Activated gamma-delta T cell (primary cell): ENCODE results near the gene TAF9B.
A peak's percentile ranks its signal among the peaks of the same experiment; 100 is the strongest.
"Not testable (repeated sequence)": the region's sequence is repeated elsewhere in the genome, so short reads cannot be mapped to it uniquely, and the experiment has no call there.

Source experiments
- DNase-seq: peaks from one replicate; lab custom pipeline; 2025; lab: John Stamatoyannopoulos, UW
- total RNA-seq, 2 donors: gene quantifications; one replicate each; lab custom pipeline; 2026; lab: John Stamatoyannopoulos, UW

Gene TAF9B
- 27.7 to 47.1 reads per million in 2 donors for total RNA-seq

DNA sequence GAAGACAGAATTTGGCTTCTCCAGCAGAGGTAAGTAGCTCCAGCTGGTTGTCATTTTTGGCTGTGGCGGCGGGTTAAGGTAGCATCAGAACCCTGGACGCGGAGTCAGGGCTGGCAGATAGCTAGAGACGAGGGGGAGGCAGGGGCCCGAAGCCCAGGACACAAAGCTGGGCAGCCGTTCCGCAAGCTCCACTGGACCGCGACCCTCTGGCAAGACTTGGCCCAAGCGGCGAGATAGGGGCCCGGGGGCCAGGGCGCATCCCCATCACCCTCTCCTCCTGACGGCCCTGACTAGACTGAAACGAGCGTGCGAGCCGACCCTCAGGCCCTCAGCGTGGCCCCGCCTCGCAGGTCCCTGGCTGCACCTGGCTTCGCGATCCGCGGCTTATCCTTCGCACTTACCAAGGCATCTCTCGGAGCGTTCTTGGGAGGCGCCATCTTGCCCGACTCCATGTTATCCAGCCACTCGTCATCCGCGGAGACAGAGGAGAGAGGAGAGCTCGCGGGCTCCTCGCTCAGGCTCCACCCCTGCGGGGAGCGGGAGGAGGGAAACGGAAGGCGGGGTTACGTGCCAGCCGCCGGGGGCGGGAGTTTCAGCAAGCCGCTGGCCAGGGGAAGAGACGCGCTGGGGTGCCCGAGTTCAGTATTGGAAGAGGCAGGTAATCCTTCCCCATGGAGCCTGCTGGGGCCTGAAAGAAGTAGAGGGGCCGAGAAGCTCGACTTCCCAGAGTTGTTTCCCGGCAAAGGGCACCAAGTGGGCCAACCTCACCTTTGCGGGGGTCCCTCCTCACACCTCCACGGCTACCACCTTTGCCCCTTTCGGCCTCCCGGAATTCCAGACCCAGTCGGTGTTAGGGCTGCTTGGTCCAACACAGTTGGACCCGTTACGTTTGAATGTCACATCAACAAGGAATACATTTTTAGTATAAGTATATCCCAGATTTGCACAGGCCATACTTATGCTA is at the start of gene TAF9B:
TAF9B (minus strand) TSS at position 491 of the 964 bp plus-strand sequence; CDS start at position 452, 39 bp downstream.
- peak; percentile 54 for DNase-seq

DNA sequence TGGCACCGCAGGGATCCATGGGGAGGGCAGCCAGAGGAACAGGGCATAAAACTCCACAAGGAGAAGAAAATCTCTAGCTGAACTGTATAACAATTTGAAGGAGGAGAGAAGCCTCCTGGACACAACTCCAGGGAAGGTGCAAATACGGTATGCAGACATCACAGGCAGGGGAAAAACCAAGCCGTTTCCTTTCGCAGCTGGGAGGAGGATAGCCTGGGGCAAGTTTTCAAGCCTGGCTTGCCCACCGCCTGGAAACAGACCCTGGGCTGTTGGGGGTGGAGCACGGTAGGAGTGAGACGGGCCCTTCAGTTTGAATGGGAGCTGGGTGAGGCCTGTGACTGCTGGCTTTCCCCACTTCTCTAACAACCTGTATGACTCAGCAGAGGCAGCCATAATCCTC is 43.4 kb upstream of the TAF9B start:
- DNase-seq, result no peak

- no peak for DNase-seq
Observed at GRCh38 chrX:78181307-78181706, 41.9 kb upstream of the TAF9B start.

DNA sequence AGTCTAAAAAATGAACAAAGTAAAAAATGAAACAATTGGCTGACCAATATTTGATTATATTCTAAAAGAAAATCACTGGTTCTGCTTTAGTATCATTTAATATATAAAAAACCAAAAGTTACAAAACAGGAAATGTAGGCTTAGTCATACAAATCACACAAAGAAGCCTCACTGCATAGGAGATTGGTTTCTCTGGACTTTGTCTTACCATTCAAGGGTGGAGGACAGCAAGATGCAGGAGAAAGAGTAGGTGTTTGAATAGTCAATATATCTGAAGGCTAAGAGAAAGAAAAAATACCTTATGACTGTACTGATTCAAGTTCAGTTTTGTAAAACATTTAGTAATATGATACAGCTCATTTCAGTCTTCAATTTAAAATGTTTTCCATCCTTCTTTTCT is 28.6 kb upstream of the TAF9B start:
- no peak for DNase-seq

- DNase-seq, result no peak
Observed at GRCh38 chrX:78165425-78165824, 26.0 kb upstream of the TAF9B start.

DNA sequence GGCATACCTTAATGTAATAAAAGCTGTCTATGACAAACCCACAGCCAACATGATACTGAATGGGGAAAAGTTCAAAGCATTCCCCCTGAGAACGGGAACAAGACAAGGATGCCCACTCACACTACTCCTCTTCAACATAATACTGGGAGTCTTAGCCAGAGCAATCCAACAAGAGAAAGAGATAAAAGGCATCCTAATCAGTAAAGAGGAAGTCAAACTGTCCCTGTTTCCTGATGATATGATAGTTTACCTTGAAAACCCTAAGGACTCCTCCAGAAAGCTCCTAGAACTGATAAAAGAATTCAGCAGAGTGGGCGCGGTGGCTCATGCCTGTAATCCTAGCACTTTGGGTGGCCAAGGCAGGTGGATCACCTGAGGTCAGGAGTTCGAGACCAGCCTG is 23.7 kb upstream of the TAF9B start:
- not testable (repeated sequence) for DNase-seq

DNA sequence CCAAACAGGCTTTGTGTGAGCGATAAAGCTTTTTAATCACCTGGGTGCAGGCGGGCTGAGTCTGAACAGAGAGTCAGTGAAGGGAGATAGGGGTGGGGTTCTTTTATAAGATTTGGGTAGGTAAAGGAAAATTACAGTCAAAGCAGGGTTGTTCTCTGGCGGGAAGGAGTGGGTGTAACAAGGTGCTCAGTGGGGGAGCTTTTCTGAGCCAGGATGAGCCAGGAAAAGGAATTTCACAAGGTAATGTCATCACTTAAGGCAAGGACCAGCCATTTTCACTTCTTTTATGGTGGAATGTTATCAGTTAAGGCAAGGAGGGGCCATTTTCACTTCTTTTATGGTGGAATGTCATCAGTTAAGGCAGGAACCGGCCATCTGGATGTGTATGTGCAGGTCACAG is 21.3 kb upstream of the TAF9B start:
- DNase-seq, result not testable (repeated sequence)

- DNase-seq, result not testable (repeated sequence)
Observed at GRCh38 chrX:78157846-78158245, 18.4 kb upstream of the TAF9B start.

DNA sequence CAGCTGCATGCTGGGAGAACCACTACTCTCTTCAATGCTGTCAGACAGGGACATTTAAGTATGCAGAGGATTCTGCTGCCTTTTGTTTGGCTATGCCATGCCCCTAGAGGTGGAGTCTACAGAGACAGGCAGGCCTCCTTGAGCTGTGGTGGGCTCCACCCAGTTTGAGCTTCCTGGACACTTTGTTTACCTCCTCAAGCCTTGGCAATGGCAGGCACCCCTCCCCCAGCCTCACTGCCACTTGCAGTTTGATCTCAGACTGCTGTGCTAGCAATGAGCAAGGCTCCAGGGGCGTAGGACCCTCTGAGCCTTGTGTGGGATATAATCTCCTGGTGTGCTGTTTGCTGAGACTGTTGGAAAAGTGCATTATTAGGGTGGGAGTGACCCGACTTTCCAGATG is 17.9 kb upstream of the TAF9B start:
- DNase-seq, result not testable (repeated sequence)

- not testable (repeated sequence) for DNase-seq
Observed at GRCh38 chrX:78147002-78147540, 7.6 kb upstream of the TAF9B start.

DNA sequence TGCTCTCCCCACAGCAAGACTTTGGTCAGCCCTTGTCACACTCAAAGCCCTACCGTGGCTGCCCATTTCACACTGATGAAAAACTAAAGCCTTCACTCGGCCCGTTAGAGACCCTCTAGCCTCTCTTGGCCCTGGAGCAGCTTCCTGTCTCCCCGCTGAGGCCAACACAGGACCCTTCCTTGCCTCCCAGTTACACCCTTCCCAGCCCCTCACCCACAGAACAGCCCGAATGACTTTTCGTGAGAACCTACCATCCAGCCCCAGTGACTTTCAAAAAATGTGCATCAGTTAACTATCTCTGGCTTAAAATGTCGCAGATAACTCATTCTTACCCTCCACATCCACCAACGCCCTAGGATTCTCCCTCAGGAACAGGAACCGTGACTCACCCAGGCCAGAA is 756 bp upstream of the TAF9B start:
- no peak for DNase-seq

GRCh38 chrX:78133238-78133960 is 6.1 kb downstream of the TAF9B start:
- no peak for DNase-seq

DNA sequence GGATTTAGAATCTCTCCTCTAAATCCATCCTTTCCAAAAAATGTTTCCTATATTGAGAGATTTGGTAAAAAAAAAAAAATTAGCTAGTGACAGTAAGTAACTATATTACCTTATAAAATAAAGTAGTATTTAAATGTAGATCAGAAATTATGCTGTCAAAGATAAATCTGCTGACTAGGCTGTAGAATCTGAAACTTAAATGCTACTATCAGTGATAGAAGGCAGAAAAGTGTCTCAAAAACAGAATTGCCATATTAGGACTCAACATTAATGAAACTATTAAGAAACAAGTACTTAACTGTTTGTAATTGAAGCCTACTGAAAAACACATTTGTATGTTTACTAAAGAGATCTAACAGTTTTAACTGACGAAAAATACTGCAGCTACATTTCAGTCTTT is 8.3 kb downstream of the TAF9B start:
- no peak for DNase-seq

DNA sequence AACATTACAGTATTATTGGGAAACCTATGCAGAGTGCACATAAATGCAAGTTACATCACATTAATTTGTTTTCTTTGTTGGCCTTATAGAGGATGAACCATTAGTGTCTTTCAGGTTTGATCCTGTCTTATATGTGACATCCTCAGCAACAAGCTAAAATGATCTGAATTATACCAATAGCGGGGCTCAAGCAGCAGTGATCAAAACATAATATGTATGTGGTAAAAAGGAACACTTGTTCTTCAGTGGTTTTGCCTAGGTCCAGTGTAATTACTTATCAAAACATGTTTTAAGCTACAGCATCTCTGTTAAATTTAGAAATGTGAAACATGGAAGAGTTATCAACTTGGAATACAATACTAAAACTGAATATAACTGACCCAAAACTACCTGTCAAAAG is 9.1 kb downstream of the TAF9B start:
- DNase-seq, result no peak

DNA sequence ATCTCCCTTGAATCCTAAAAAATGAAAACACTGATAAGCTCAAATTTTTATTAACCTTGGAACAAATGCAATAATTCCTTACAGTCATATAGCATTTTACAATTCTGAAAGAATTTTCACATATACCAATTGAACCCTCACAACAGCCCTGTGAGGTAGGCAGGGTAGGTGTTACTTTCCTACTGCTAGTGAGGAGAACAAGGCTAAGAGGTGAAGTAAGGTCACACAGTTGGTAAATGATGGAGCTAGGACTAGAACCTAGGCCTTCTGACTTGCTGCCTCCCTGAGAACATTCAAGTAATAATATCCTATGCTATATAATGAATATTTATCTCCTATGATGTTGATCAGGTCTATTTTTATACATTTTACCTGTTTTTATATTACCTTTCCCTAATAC is 9.7 kb downstream of the TAF9B start:
- no peak for DNase-seq

DNA sequence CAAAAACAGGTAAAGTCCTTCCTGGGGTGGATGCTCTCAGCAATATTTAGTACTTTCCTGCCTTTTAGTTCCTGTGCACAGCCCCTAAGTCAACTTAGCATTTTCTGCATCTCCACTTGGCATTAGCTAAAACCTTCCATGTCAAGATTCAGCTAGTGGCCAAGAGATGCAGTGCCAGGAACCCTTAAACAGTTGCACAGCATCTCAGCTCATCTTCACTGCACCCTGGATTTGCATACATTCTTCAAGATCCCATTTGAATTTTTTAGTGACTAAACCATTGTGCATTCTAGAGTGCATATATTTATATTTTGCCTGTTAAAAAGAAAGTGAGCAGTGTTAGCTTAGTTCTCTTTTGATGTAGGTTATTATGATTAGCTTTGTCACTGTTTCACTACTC is 13.7 kb downstream of the TAF9B start:
- DNase-seq, result not testable (repeated sequence)

GRCh38 chrX:78125148-78125547 is 14.3 kb downstream of the TAF9B start:
- DNase-seq, result no peak

DNA sequence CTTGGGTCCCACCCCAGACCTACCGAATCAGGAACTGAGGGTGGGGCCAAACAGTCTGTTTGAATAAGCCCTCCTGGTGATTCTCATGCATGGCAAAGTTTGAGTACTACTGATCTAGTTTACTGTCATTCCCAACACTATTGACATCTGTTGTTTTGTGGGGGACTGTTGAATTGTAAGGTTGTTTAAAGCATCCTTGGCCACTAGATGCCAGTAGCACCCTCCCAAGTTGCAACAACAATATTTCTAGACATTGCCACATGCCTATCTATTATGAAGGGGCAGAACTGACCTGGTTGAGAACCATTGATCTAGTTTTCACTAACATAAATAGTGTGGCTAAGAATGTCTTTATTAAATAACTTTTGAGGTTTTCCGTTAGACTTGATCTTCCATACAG is 15.1 kb downstream of the TAF9B start:
- no peak for DNase-seq

DNA sequence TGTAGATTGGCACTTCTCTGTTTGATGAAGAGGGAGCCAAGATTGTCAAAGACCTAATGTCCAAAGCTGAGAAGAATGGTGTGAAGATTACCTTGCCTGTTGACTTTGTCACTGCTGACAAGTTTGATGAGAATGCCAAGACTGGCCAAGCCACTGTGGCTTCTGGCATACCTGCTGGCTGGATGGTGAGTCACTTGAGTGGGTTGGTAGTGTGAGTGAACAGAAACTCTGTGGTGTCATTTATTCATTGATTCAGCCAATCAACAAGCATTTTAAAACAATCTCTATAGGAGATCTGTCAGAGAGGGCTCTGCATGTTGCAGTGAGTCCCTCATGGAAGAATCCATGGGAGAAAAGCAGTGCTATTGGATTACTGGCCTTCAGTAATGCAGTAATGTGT is 16.3 kb downstream of the TAF9B start:
- DNase-seq, result no peak

DNA sequence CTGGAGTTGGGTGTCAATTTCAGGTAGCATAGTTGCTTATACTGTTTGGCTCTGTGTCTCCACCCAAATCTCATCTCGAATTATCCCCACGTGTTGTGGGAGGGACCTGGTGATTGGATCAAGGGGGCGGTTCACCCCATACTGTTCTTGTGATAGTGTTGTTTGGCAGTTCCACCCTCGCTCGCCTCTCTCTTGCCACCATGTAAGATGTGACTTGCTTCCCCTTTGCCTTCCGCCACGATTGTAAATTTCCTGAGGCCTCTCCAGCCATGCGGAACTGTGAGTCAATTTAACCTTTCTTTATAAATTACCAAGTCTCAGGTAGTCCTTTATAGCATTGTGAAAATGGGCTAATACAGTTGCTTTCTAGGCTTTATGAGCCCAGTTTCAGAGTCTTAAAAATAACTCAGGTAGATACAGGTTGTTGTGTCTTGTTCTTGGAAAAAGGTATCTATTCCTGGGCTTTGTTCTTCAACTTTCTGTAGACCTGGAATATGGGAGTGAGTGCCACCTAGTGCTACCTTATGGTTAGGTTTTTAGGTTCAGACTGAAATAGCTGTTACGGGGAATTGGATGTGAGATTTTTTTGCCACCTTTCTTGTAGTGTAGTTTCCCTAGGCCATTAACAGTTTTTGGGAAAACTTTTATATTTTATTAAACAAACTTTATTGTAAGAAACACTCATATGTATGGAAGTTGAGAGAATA is 19.8 kb downstream of the TAF9B start:
- DNase-seq, result no peak

- no peak for DNase-seq
Observed at GRCh38 chrX:78118628-78119027, 20.8 kb downstream of the TAF9B start.

GRCh38 chrX:78116766-78117165 is 22.7 kb downstream of the TAF9B start:
- DNase-seq, result no peak
